Neural progenitor cell (in vitro differentiated cells): ENCODE results near the gene USP34. TPM values are rescaled to one million over a fixed set of nuclear protein-coding genes. Genes with fewer than 3 reads are reported as not detected.

Experiments used
- DNase-seq: peaks from one replicate; pipeline ENCODE4 v3.0.0-alpha.2; 2016; ENCODE audit warnings: low spot score
- H2AFZ ChIP-seq: fragments of 200-600 bp; sonication (generic); replicated peaks from 2 replicates; pipeline ENCODE4 v1.6.1; 2016; ENCODE audit warnings: antibody characterized with exemption
- H3F3A ChIP-seq: fragments of 200-600 bp; sonication (generic); 2 replicates; pipeline ENCODE4 v1.6.1; 2016; ENCODE audit warnings: antibody characterized with exemption, low read depth
- H3K27ac ChIP-seq: fragments of 200-600 bp; sonication (generic); 2 replicates; pipeline ENCODE4 v1.5.1; 2016; ENCODE audit warnings: mild to moderate bottlenecking
- H3K27me3 ChIP-seq: fragments of 200-600 bp; sonication (generic); 2 replicates; pipeline ENCODE4 v1.6.1; 2016; ENCODE audit warnings: mild to moderate bottlenecking, moderate library complexity
- H3K36me3 ChIP-seq: fragments of 200-600 bp; sonication (generic); 2 replicates; pipeline ENCODE4 v1.5.1; 2016
- H3K4me1 ChIP-seq: fragments of 200-600 bp; sonication (generic); 2 replicates; pipeline ENCODE4 v1.6.1; 2016; ENCODE audit warnings: mixed run types
- H3K4me2 ChIP-seq: fragments of 200-600 bp; sonication (generic); 2 replicates; pipeline ENCODE4 v1.6.1; 2016
- H3K4me3 ChIP-seq: fragments of 200-600 bp; sonication (generic); 2 replicates; pipeline ENCODE4 v1.5.1; 2016
- H3K79me2 ChIP-seq: fragments of 200-600 bp; sonication (generic); 2 replicates; pipeline ENCODE4 v1.6.1; 2016; ENCODE audit warnings: low read depth
- H3K9ac ChIP-seq: fragments of 200-600 bp; sonication (generic); 2 replicates; pipeline ENCODE4 v1.6.1; 2016
- H3K9me3 ChIP-seq: fragments of 200-600 bp; sonication (generic); 2 replicates; pipeline ENCODE4 v1.5.1; 2016; ENCODE audit warnings: low read depth
- H4K20me1 ChIP-seq: fragments of 200-600 bp; sonication (generic); 2 replicates; pipeline ENCODE4 v1.6.1; 2016; ENCODE audit warnings: low read depth
- H3K27ac Mint-ChIP-seq: 3 replicates; pipeline ENCODE4 v1.8.0; 2021; ENCODE audit warnings: mixed read lengths
- H3K27me3 Mint-ChIP-seq: 2 replicates; pipeline ENCODE4 v1.8.0; 2022; ENCODE audit warnings: low read depth, mild to moderate bottlenecking, inconsistent platforms, moderate library complexity, mixed read lengths; ENCODE audit not compliant: insufficient read depth
- H3K36me3 Mint-ChIP-seq: 3 replicates; pipeline ENCODE4 v1.8.0; 2021; ENCODE audit warnings: mixed read lengths
- H3K4me1 Mint-ChIP-seq: 3 replicates; pipeline ENCODE4 v1.8.0; 2021; ENCODE audit warnings: mixed read lengths
- H3K4me3 Mint-ChIP-seq: 3 replicates; pipeline ENCODE4 v1.8.0; 2021; ENCODE audit warnings: mild to moderate bottlenecking, moderate library complexity, mixed read lengths
- H3K9me3 Mint-ChIP-seq: 3 replicates; pipeline ENCODE4 v1.8.0; 2020; ENCODE audit warnings: mixed read lengths
- EZH2 ChIP-seq: fragments of 200-600 bp; sonication (generic); IDR thresholded peaks from 2 replicates; pipeline ENCODE4 v1.6.1; 2017; ENCODE audit warnings: antibody characterized with exemption, mild to moderate bottlenecking, moderate library complexity
- EZH2phosphoT487 ChIP-seq: fragments of 200-600 bp; sonication (generic); IDR thresholded peaks from 2 replicates; pipeline ENCODE4 v1.6.1; 2017; ENCODE audit warnings: antibody characterized with exemption
- total RNA-seq: library from RNA; depleted of rRNA; stranded (reverse); fragments of >200 nt; gene quantifications from 2 replicates; pipeline ENCODE4 v1.2.3, GENCODE V29; 2015; ENCODE audit warnings: low replicate concordance
- TF ChIP-seq, protein P1 (sequence below): fragments of 200-600 bp; sonication (generic); IDR thresholded peaks from 2 replicates; pipeline ENCODE4 v1.5.1; 2017; ENCODE audit warnings: antibody characterized with exemption, mild to moderate bottlenecking

The USP34 gene
- total RNA-seq, 1 donor from 2014 or later = 162 TPM

DNA sequence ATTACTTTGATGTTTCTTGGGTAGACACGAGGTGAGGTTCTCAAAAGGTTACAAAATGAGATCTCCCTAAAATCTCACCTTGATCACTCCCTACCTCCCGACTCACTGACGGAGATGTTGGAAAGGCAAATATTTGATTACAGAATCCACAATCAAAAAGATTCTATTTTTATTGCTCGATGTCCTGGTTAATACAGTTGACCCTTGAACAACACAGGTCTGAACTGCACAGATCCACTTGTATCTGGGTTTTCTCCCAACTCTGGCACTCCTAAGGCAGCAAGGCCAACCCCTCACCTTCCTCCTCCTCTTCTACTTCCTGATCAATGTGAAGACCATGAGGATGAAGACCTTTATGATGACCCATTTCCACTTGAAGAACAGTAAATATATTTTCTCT lies 183.6 kb downstream of the USP34 start:
- Mint-ChIP-seq H3K4me1 (no peaks in the 10 kb centered on the region), H3K9me3 (no peaks in the 10 kb centered on the region), H3K36me3 (peaks cover 13% of the 10 kb centered on the region), H3K27ac (no peak overlapping the region), H3K27me3 (no peaks in the 10 kb centered on the region), H3K4me3 (no peak overlapping the region)
- Histone ChIP-seq H3K79me2 (no peaks in the 10 kb centered on the region), H3F3A (no peaks in the 10 kb centered on the region), H3K4me2 (no peak overlapping the region), H3K36me3 (peaks cover under 1% of the 10 kb centered on the region), H3K9me3 (no peaks in the 10 kb centered on the region), H2AFZ (no peak overlapping the region), H3K27ac (no peak overlapping the region), H3K27me3 (no peaks in the 10 kb centered on the region), H3K9ac (no peak overlapping the region), H3K4me1 (no peaks in the 10 kb centered on the region), H3K4me3 (no peak overlapping the region), H4K20me1 (no peaks in the 10 kb centered on the region)
- TF ChIP-seq EZH2 = no peak
- no peak for TF ChIP-seq EZH2phosphoT487
- TF ChIP-seq, protein P1, sequence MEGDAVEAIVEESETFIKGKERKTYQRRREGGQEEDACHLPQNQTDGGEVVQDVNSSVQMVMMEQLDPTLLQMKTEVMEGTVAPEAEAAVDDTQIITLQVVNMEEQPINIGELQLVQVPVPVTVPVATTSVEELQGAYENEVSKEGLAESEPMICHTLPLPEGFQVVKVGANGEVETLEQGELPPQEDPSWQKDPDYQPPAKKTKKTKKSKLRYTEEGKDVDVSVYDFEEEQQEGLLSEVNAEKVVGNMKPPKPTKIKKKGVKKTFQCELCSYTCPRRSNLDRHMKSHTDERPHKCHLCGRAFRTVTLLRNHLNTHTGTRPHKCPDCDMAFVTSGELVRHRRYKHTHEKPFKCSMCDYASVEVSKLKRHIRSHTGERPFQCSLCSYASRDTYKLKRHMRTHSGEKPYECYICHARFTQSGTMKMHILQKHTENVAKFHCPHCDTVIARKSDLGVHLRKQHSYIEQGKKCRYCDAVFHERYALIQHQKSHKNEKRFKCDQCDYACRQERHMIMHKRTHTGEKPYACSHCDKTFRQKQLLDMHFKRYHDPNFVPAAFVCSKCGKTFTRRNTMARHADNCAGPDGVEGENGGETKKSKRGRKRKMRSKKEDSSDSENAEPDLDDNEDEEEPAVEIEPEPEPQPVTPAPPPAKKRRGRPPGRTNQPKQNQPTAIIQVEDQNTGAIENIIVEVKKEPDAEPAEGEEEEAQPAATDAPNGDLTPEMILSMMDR = no peak
- no peak for DNase-seq

DNA sequence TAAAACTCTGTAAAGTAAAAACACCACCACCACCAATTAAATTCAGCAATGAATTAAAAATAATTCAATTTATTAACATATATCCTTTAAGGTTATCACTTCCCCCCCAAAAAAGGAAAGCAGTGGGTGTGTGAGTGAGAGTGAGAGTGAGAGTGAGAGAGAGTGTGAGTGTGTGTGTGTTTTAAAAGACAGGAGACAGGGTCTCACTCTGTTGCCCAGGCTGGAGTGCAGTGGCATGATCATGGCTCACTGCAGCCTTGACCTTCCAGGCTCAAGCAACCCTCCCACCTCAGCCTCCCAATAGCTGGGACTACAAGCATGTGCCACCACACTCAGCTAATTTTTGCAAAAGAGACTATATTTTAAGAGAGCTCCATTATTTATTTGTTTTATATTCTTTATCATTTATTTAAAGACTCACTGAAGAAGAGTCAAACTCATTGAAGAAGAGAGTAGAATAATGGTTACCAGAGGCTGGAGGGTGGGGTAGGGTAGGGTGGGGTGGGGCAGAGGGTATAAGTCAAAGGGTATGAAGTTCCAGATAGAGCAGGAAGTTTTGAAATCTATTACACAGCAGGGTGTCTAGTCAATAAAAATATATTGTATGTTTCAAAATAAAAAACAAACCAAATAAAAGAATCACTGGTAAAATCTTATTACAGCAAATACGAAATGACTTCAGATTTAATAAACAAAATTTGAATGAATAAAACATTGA lies 187.3 kb downstream of the USP34 start:
- Histone ChIP-seq H3F3A (no peaks in the 10 kb centered on the region), H3K4me3 (no peak overlapping the region), H2AFZ (no peak overlapping the region), H3K4me1 (no peaks in the 10 kb centered on the region), H3K4me2 (no peak overlapping the region), H3K27me3 (no peaks in the 10 kb centered on the region), H3K9ac (no peak overlapping the region), H3K36me3 (peaks cover 10% of the 10 kb centered on the region), H4K20me1 (no peaks in the 10 kb centered on the region), H3K9me3 (no peaks in the 10 kb centered on the region), H3K79me2 (no peaks in the 10 kb centered on the region), H3K27ac (no peak overlapping the region)
- DNase-seq = no peak
- H3K36me3 Mint-ChIP-seq = peaks cover 17% of the 10 kb centered on the region
- H3K9me3 Mint-ChIP-seq = no peaks in the 10 kb centered on the region
- no peak overlapping the region for H3K4me3 Mint-ChIP-seq
- no peak overlapping the region for H3K27ac Mint-ChIP-seq
- H3K4me1 Mint-ChIP-seq = no peaks in the 10 kb centered on the region
- TF ChIP-seq EZH2 (no peak), EZH2phosphoT487 (no peak)
- TF ChIP-seq, protein P1 = no peak
- H3K27me3 Mint-ChIP-seq = no peaks in the 10 kb centered on the region

DNA sequence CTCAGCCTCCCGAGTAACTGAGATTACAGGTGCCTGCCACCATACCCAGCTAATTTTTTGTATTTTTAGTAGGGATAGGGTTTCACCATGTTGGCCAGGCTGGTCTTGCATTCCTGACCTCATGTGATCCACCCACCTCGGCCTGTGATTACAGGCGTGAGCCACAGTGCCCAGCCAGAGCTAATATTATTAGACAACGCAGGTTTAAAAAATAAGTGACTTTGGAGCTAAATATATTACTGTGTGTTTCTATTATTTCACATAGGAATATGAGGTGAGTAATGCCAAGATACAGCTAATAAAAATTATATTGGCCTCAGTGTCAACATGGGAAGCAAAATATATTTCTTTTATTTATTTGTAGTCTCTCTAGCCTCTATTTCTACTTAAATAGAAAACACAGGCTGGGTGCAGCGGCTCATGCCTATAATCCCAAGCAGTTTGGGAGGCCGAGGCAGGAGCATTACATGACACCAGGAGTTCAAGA lies 188.7 kb downstream of the USP34 start:
- Histone ChIP-seq H3K27ac (no peak overlapping the region), H3F3A (no peaks in the 10 kb centered on the region), H4K20me1 (no peaks in the 10 kb centered on the region), H3K27me3 (no peaks in the 10 kb centered on the region), H3K36me3 (peaks cover 22% of the 10 kb centered on the region), H3K4me3 (no peak overlapping the region), H3K9me3 (no peaks in the 10 kb centered on the region), H3K9ac (no peak overlapping the region), H3K4me1 (no peaks in the 10 kb centered on the region), H3K4me2 (no peak overlapping the region), H2AFZ (no peak overlapping the region), H3K79me2 (no peaks in the 10 kb centered on the region)
- TF ChIP-seq EZH2 (no peak), EZH2phosphoT487 (no peak)
- TF ChIP-seq, protein P1 = no peak
- H3K4me1 Mint-ChIP-seq = no peaks in the 10 kb centered on the region
- DNase-seq = no peak
- no peak overlapping the region for H3K4me3 Mint-ChIP-seq
- H3K9me3 Mint-ChIP-seq = no peaks in the 10 kb centered on the region
- H3K36me3 Mint-ChIP-seq = peaks cover 20% of the 10 kb centered on the region
- no peaks in the 10 kb centered on the region for H3K27me3 Mint-ChIP-seq
- H3K27ac Mint-ChIP-seq = no peak overlapping the region
